ENCODE results near the gene PRSS12.

GRCh38 chr4:118314221-118314620 lies 38.6 kb downstream of the PRSS12 start:
- no peak for TF ChIP-seq CTCF (IDR thresholded peaks at IDR 0.05; ENCODE audit: poor library complexity)
- no peak for TF ChIP-seq EZH2 (IDR thresholded peaks at IDR 0.05; ENCODE audit: borderline replicate concordance)
- TF ChIP-seq EZH2phosphoT487 (IDR thresholded peaks at IDR 0.05; ENCODE audit: low read depth, severe bottlenecking, unreplicated experiment): no peak
